ENCODE data around the gene COL11A1.

Gene COL11A1

GRCh38 chr1:103142461-103142860, 34.1 kb upstream of the COL11A1 start:
- Histone ChIP-seq H3K27ac (ENCODE audit: extremely low read depth, low read depth, low read length) (no peak overlapping the region), H3K4me3 (ENCODE audit: low read depth, low read length) (no peak overlapping the region), H3K4me1 (ENCODE audit: control insufficient read depth, insufficient read depth, low read length) (no peaks in the 10 kb centered on the region), H3K36me3 (ENCODE audit: control insufficient read depth in 2 of 2, insufficient read depth in 1 of 2, low read length in 2 of 2) (no peaks in the 10 kb centered on the region), H3K9me3 (ENCODE audit: control insufficient read depth, insufficient read depth, low read depth, low read length) (no peaks in the 10 kb centered on the region)
- ChIA-PET CTCF (no interaction called here), POLR2A (no interaction called here)
- TF ChIP-seq ZNF10 (tag by site-specific recombination; IDR thresholded peaks at IDR 0.05) = no peak
- TF ChIP-seq ZNF23 (tag by site-specific recombination; IDR thresholded peaks at IDR 0.05; ENCODE audit: borderline replicate concordance) = no peak
- TF ChIP-seq ZNF692 (tag by site-specific recombination; IDR thresholded peaks at IDR 0.05) = no peak
- TF ChIP-seq PRDM1 (tag by site-specific recombination; IDR thresholded peaks at IDR 0.05) = no peak
- TF ChIP-seq ZNF114 (tag by site-specific recombination; IDR thresholded peaks at IDR 0.05) = no peak
- no peak for TF ChIP-seq ZNF24 (tag by site-specific recombination; IDR thresholded peaks at IDR 0.05)
- no peak for TF ChIP-seq KLF9 (tag by site-specific recombination; IDR thresholded peaks at IDR 0.05; ENCODE audit: low read depth)
- TF ChIP-seq, protein P1, sequence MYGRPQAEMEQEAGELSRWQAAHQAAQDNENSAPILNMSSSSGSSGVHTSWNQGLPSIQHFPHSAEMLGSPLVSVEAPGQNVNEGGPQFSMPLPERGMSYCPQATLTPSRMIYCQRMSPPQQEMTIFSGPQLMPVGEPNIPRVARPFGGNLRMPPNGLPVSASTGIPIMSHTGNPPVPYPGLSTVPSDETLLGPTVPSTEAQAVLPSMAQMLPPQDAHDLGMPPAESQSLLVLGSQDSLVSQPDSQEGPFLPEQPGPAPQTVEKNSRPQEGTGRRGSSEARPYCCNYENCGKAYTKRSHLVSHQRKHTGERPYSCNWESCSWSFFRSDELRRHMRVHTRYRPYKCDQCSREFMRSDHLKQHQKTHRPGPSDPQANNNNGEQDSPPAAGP (tag by site-specific recombination; IDR thresholded peaks at IDR 0.05) = no peak
- TF ChIP-seq ZNF610 (tag by site-specific recombination; IDR thresholded peaks at IDR 0.05; ENCODE audit: borderline replicate concordance) = no peak
- TF ChIP-seq ZNF48 (tag by site-specific recombination; IDR thresholded peaks at IDR 0.05) = no peak
- TF ChIP-seq ZNF518A (tag by site-specific recombination; conservative IDR thresholded peaks at IDR 0.05; ENCODE audit: low read depth) = no peak
- no peak for TF ChIP-seq ZNF792 (tag by site-specific recombination; IDR thresholded peaks at IDR 0.05)
- TF ChIP-seq, protein P2, sequence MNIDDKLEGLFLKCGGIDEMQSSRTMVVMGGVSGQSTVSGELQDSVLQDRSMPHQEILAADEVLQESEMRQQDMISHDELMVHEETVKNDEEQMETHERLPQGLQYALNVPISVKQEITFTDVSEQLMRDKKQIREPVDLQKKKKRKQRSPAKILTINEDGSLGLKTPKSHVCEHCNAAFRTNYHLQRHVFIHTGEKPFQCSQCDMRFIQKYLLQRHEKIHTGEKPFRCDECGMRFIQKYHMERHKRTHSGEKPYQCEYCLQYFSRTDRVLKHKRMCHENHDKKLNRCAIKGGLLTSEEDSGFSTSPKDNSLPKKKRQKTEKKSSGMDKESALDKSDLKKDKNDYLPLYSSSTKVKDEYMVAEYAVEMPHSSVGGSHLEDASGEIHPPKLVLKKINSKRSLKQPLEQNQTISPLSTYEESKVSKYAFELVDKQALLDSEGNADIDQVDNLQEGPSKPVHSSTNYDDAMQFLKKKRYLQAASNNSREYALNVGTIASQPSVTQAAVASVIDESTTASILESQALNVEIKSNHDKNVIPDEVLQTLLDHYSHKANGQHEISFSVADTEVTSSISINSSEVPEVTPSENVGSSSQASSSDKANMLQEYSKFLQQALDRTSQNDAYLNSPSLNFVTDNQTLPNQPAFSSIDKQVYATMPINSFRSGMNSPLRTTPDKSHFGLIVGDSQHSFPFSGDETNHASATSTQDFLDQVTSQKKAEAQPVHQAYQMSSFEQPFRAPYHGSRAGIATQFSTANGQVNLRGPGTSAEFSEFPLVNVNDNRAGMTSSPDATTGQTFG (tag by site-specific recombination; IDR thresholded peaks at IDR 0.05; ENCODE audit: borderline replicate concordance) = no peak
- TF ChIP-seq ZNF221 (tag by site-specific recombination; IDR thresholded peaks at IDR 0.05; ENCODE audit: borderline replicate concordance) = no peak
- no peak for TF ChIP-seq ZSCAN30 (tag by site-specific recombination; IDR thresholded peaks at IDR 0.05)
- no peak for TF ChIP-seq ZNF830 (tag by site-specific recombination; IDR thresholded peaks at IDR 0.05; ENCODE audit: low read depth)
- TF ChIP-seq PRDM10 (tag by site-specific recombination; IDR thresholded peaks at IDR 0.05) = no peak
